GM23338 (cell line): ENCODE measurements around the gene GLB1L3.

Experiments
- CREB1 ChIP-seq: fragments of 250-450 bp; sonication (Bioruptor Pico); IDR thresholded peaks from 2 replicates; pipeline ENCODE4 v1.5.0; 2020; ENCODE audit warnings: low read depth, mild to moderate bottlenecking, moderate library complexity
- EZH2 ChIP-seq: fragments of 200-600 bp; sonication (generic); IDR thresholded peaks from one replicate; pipeline ENCODE4 v1.8.0; 2017; ENCODE audit warnings: antibody characterized with exemption, mild to moderate bottlenecking, low read depth; ENCODE audit not compliant: unreplicated experiment
- EZH2phosphoT487 ChIP-seq: fragments of 200-600 bp; sonication (generic); IDR thresholded peaks from one replicate; pipeline ENCODE4 v1.8.1; 2018; ENCODE audit warnings: antibody characterized with exemption; ENCODE audit not compliant: unreplicated experiment
- JUNB ChIP-seq: IDR thresholded peaks from one replicate; pipeline ENCODE4 v1.6.1; 2016; ENCODE audit warnings: antibody characterized with exemption; ENCODE audit not compliant: unreplicated experiment
- POLR2AphosphoS5 ChIP-seq: IDR thresholded peaks from 2 replicates; pipeline ENCODE4 v1.6.1; 2016; ENCODE audit warnings: antibody characterized with exemption, low read depth
- STAT1 ChIP-seq: IDR thresholded peaks from one replicate; pipeline ENCODE4 v1.6.1; 2016; ENCODE audit warnings: antibody characterized with exemption; ENCODE audit not compliant: unreplicated experiment
- TF ChIP-seq, protein P1 (sequence below), 2 experiments: fragments of 200-600 bp in 1 of 2; sonication (generic) in 1 of 2; conservative IDR thresholded peaks; 2 replicates each; pipeline versions ENCODE4 v1.5.1 to v1.6.1; 2016 to 2017; ENCODE audit warnings: antibody characterized with exemption in 2 of 2, low read depth in 2 of 2, mild to moderate bottlenecking in 2 of 2, moderate library complexity in 1 of 2
- TF ChIP-seq, protein P2 (sequence below): IDR thresholded peaks from one replicate; pipeline ENCODE4 v1.6.1; 2018; ENCODE audit warnings: antibody characterized with exemption; ENCODE audit not compliant: unreplicated experiment
- TF ChIP-seq, protein P3 (sequence below): fragments of 250-450 bp; sonication (Bioruptor Pico); IDR thresholded peaks from 2 replicates; pipeline ENCODE4 v1.5.0; 2020; ENCODE audit warnings: mild to moderate bottlenecking, moderate library complexity

DNA sequence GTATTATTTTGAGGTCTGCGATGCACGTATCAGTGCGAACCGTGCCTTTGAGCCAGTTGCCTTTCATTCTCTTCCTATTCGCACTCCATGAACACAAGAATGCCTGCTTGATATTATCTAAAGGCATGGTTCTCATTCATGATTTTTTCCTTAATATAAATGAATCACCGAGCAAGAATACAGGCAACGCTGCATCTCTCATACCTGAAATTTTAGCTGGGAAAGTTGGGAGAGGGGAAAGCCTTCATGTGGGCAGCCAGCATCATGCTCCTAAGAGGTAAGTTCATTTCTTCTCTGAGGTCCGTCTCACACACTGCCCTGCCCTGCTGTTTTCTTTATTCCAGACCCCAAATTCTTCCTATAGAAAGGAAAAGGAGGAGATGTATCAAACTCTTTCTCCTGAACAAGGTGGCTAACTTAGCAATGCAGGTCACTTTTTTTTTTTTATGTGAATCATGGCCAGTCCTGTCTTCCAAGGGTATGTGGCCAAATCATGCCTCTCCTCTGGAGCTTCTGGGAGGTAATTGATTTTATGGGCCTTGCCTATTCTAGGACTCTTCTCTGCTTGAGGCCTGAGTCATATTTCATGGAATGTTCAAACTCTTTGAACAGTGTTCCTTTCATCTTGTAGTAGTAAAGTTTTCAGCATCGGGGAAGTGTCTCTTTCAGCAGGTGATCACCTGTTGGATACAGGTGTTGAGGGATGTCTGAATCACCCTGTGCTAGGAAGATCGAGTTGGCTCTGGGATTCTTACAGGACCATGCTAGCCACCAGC, 58.8 kb downstream of the GLB1L3 start:
- TF ChIP-seq, protein P1, sequence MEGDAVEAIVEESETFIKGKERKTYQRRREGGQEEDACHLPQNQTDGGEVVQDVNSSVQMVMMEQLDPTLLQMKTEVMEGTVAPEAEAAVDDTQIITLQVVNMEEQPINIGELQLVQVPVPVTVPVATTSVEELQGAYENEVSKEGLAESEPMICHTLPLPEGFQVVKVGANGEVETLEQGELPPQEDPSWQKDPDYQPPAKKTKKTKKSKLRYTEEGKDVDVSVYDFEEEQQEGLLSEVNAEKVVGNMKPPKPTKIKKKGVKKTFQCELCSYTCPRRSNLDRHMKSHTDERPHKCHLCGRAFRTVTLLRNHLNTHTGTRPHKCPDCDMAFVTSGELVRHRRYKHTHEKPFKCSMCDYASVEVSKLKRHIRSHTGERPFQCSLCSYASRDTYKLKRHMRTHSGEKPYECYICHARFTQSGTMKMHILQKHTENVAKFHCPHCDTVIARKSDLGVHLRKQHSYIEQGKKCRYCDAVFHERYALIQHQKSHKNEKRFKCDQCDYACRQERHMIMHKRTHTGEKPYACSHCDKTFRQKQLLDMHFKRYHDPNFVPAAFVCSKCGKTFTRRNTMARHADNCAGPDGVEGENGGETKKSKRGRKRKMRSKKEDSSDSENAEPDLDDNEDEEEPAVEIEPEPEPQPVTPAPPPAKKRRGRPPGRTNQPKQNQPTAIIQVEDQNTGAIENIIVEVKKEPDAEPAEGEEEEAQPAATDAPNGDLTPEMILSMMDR (conservative IDR thresholded peaks at IDR 0.05; ENCODE audit: low read depth in 2 of 2), result no peak
- TF ChIP-seq, protein P2, sequence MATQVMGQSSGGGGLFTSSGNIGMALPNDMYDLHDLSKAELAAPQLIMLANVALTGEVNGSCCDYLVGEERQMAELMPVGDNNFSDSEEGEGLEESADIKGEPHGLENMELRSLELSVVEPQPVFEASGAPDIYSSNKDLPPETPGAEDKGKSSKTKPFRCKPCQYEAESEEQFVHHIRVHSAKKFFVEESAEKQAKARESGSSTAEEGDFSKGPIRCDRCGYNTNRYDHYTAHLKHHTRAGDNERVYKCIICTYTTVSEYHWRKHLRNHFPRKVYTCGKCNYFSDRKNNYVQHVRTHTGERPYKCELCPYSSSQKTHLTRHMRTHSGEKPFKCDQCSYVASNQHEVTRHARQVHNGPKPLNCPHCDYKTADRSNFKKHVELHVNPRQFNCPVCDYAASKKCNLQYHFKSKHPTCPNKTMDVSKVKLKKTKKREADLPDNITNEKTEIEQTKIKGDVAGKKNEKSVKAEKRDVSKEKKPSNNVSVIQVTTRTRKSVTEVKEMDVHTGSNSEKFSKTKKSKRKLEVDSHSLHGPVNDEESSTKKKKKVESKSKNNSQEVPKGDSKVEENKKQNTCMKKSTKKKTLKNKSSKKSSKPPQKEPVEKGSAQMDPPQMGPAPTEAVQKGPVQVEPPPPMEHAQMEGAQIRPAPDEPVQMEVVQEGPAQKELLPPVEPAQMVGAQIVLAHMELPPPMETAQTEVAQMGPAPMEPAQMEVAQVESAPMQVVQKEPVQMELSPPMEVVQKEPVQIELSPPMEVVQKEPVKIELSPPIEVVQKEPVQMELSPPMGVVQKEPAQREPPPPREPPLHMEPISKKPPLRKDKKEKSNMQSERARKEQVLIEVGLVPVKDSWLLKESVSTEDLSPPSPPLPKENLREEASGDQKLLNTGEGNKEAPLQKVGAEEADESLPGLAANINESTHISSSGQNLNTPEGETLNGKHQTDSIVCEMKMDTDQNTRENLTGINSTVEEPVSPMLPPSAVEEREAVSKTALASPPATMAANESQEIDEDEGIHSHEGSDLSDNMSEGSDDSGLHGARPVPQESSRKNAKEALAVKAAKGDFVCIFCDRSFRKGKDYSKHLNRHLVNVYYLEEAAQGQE, result no peak
- TF ChIP-seq STAT1, result no peak
- no peak for TF ChIP-seq EZH2
- no peak for TF ChIP-seq POLR2AphosphoS5
- no peak for TF ChIP-seq CREB1 (CRISPR knock-in tag)
- TF ChIP-seq, protein P3, sequence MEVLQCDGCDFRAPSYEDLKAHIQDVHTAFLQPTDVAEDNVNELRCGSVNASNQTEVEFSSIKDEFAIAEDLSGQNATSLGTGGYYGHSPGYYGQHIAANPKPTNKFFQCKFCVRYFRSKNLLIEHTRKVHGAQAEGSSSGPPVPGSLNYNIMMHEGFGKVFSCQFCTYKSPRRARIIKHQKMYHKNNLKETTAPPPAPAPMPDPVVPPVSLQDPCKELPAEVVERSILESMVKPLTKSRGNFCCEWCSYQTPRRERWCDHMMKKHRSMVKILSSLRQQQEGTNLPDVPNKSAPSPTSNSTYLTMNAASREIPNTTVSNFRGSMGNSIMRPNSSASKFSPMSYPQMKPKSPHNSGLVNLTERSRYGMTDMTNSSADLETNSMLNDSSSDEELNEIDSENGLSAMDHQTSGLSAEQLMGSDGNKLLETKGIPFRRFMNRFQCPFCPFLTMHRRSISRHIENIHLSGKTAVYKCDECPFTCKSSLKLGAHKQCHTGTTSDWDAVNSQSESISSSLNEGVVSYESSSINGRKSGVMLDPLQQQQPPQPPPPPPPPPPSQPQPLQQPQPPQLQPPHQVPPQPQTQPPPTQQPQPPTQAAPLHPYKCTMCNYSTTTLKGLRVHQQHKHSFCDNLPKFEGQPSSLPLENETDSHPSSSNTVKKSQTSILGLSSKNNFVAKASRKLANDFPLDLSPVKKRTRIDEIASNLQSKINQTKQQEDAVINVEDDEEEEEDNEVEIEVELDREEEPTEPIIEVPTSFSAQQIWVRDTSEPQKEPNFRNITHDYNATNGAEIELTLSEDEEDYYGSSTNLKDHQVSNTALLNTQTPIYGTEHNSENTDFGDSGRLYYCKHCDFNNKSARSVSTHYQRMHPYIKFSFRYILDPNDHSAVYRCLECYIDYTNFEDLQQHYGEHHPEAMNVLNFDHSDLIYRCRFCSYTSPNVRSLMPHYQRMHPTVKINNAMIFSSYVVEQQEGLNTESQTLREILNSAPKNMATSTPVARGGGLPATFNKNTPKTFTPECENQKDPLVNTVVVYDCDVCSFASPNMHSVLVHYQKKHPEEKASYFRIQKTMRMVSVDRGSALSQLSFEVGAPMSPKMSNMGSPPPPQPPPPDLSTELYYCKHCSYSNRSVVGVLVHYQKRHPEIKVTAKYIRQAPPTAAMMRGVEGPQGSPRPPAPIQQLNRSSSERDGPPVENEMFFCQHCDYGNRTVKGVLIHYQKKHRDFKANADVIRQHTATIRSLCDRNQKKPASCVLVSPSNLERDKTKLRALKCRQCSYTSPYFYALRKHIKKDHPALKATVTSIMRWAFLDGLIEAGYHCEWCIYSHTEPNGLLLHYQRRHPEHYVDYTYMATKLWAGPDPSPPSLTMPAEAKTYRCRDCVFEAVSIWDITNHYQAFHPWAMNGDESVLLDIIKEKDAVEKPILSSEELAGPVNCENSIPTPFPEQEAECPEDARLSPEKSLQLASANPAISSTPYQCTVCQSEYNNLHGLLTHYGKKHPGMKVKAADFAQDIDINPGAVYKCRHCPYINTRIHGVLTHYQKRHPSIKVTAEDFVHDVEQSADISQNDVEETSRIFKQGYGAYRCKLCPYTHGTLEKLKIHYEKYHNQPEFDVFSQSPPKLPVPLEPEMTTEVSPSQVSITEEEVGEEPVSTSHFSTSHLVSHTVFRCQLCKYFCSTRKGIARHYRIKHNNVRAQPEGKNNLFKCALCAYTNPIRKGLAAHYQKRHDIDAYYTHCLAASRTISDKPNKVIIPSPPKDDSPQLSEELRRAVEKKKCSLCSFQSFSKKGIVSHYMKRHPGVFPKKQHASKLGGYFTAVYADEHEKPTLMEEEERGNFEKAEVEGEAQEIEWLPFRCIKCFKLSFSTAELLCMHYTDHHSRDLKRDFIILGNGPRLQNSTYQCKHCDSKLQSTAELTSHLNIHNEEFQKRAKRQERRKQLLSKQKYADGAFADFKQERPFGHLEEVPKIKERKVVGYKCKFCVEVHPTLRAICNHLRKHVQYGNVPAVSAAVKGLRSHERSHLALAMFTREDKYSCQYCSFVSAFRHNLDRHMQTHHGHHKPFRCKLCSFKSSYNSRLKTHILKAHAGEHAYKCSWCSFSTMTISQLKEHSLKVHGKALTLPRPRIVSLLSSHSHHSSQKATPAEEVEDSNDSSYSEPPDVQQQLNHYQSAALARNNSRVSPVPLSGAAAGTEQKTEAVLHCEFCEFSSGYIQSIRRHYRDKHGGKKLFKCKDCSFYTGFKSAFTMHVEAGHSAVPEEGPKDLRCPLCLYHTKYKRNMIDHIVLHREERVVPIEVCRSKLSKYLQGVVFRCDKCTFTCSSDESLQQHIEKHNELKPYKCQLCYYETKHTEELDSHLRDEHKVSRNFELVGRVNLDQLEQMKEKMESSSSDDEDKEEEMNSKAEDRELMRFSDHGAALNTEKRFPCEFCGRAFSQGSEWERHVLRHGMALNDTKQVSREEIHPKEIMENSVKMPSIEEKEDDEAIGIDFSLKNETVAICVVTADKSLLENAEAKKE (CRISPR knock-in tag), result no peak
- no peak for TF ChIP-seq EZH2phosphoT487
- TF ChIP-seq JUNB, result no peak
